IgD-negative memory B cell (primary cell): ENCODE data around the gene ANKLE2. TPM values are rescaled to one million over a fixed set of nuclear protein-coding genes. Genes with fewer than 3 reads are reported as not detected.
A peak's percentile ranks its signal among the peaks of the same experiment; 100 is the strongest.

Experiments used
- H3K27ac Mint-ChIP-seq, 3 donors: one replicate each; pipeline ENCODE4 v1.8.0; 2020 to 2022; ENCODE audit warnings: mild to moderate bottlenecking in 3 of 3, mixed read lengths in 3 of 3, moderate library complexity in 1 of 3
- H3K27me3 Mint-ChIP-seq: one replicate; pipeline ENCODE4 v1.8.0; 2021; ENCODE audit warnings: mixed read lengths
- H3K36me3 Mint-ChIP-seq: one replicate; pipeline ENCODE4 v1.8.0; 2020; ENCODE audit warnings: mild to moderate bottlenecking, mixed read lengths
- H3K4me1 Mint-ChIP-seq, 3 donors: one replicate each; pipeline ENCODE4 v1.8.0; 2020 to 2022; ENCODE audit warnings: mixed read lengths in 3 of 3, mild to moderate bottlenecking in 1 of 3
- H3K4me3 Mint-ChIP-seq, 4 donors: one replicate each; pipeline ENCODE4 v1.8.0; 2020 to 2022; ENCODE audit warnings: mild to moderate bottlenecking in 4 of 4, mixed read lengths in 4 of 4, moderate library complexity in 3 of 4
- H3K9me3 Mint-ChIP-seq, 3 donors: one replicate each; pipeline ENCODE4 v1.8.0; 2020 to 2021; ENCODE audit warnings: mixed read lengths in 3 of 3, mild to moderate bottlenecking in 1 of 3
- polyA plus RNA-seq: library from polyadenylated mRNA; unstranded; fragments of 300-500 nt; fragmentation: Illumina TruSeq; gene quantifications from one replicate; pipeline ENCODE4 v1.2.3, GENCODE V29; 2021

ANKLE2 gene
- polyA plus RNA-seq, 1 donor from 2014 or later = 26.6 TPM

- Mint-ChIP-seq H3K4me1 (peaks cover 4 to 12% (median 10%) of the 10 kb centered on the region in 3 donors), H3K9me3 (peaks cover 0 to 2% (median 0%) of the 10 kb centered on the region in 3 donors), H3K27me3 (no peaks in the 10 kb centered on the region), H3K27ac (no peak overlapping the region), H3K36me3 (peaks cover 4% of the 10 kb centered on the region), H3K4me3 (no peak overlapping the region)
Observed at GRCh38 chr12:132743831-132744230, 17.8 kb downstream of the ANKLE2 start.

GRCh38 chr12:132741620-132742019 lies 20.0 kb downstream of the ANKLE2 start:
- Mint-ChIP-seq H3K36me3 (peaks cover 2% of the 10 kb centered on the region), H3K27me3 (no peaks in the 10 kb centered on the region), H3K27ac (peak overlapping the region; percentile 31 to 82 (median 79)), H3K4me1 (peaks cover 4 to 12% (median 10%) of the 10 kb centered on the region in 3 donors), H3K9me3 (peaks cover 0 to 2% (median 0%) of the 10 kb centered on the region in 3 donors), H3K4me3 (peak overlapping the region in 1 of 4 donors; percentile 41)

- no peak overlapping the region for H3K27ac Mint-ChIP-seq
- H3K27me3 Mint-ChIP-seq = no peaks in the 10 kb centered on the region
- H3K4me3 Mint-ChIP-seq = no peak overlapping the region
- peaks cover 0 to 2% (median 0%) of the 10 kb centered on the region in 3 donors for H3K9me3 Mint-ChIP-seq
- peaks cover 2 to 12% (median 10%) of the 10 kb centered on the region in 3 donors for H3K4me1 Mint-ChIP-seq
- peaks cover 2% of the 10 kb centered on the region for H3K36me3 Mint-ChIP-seq
Observed at GRCh38 chr12:132740652-132741051, 21.0 kb downstream of the ANKLE2 start.

- peak overlapping the region in 1 of 3 donors; percentile 5 for H3K27ac Mint-ChIP-seq
- peaks cover 0 to 2% (median 0%) of the 10 kb centered on the region in 3 donors for H3K9me3 Mint-ChIP-seq
- H3K4me1 Mint-ChIP-seq = peaks cover 2 to 12% (median 10%) of the 10 kb centered on the region in 3 donors
- no peaks in the 10 kb centered on the region for H3K27me3 Mint-ChIP-seq
- no peak overlapping the region for H3K4me3 Mint-ChIP-seq
- peaks cover 2% of the 10 kb centered on the region for H3K36me3 Mint-ChIP-seq
Observed at GRCh38 chr12:132740313-132740646, 21.4 kb downstream of the ANKLE2 start.

- peaks cover 2 to 12% (median 10%) of the 10 kb centered on the region in 3 donors for H3K4me1 Mint-ChIP-seq
- H3K27ac Mint-ChIP-seq = peak overlapping the region in 1 of 3 donors; percentile 5
- no peak overlapping the region for H3K4me3 Mint-ChIP-seq
- H3K36me3 Mint-ChIP-seq = peaks cover 2% of the 10 kb centered on the region
- H3K9me3 Mint-ChIP-seq = peaks cover 0 to 2% (median 0%) of the 10 kb centered on the region in 3 donors
- no peaks in the 10 kb centered on the region for H3K27me3 Mint-ChIP-seq
Observed at GRCh38 chr12:132739600-132740312, 21.9 kb downstream of the ANKLE2 start.

GRCh38 chr12:132736913-132737312 lies 24.7 kb downstream of the ANKLE2 start:
- Mint-ChIP-seq H3K27me3 (no peaks in the 10 kb centered on the region), H3K9me3 (no peaks in the 10 kb centered on the region), H3K4me1 (peaks cover 2 to 7% (median 2%) of the 10 kb centered on the region in 3 donors), H3K27ac (no peak overlapping the region), H3K4me3 (no peak overlapping the region), H3K36me3 (peaks cover 2% of the 10 kb centered on the region)

- Mint-ChIP-seq H3K4me1 (peaks cover 0 to 1% (median 0%) of the 10 kb centered on the region in 3 donors), H3K4me3 (no peak overlapping the region), H3K36me3 (peaks cover 6% of the 10 kb centered on the region), H3K27ac (no peak overlapping the region), H3K27me3 (no peaks in the 10 kb centered on the region), H3K9me3 (peaks cover 0 to 2% (median 0%) of the 10 kb centered on the region in 3 donors)
Observed at GRCh38 chr12:132736378-132736777, 25.3 kb downstream of the ANKLE2 start.

- H3K4me1 Mint-ChIP-seq = peaks cover 0 to 1% (median 0%) of the 10 kb centered on the region in 3 donors
- peaks cover 0 to 2% (median 0%) of the 10 kb centered on the region in 3 donors for H3K9me3 Mint-ChIP-seq
- no peaks in the 10 kb centered on the region for H3K27me3 Mint-ChIP-seq
- H3K4me3 Mint-ChIP-seq = no peak overlapping the region
- peaks cover 4% of the 10 kb centered on the region for H3K36me3 Mint-ChIP-seq
- no peak overlapping the region for H3K27ac Mint-ChIP-seq
Observed at GRCh38 chr12:132735496-132735895, 26.1 kb downstream of the ANKLE2 start.

GRCh38 chr12:132734206-132734605 lies 27.4 kb downstream of the ANKLE2 start:
- Mint-ChIP-seq H3K4me1 (peaks cover 0 to 1% (median 0%) of the 10 kb centered on the region in 3 donors), H3K4me3 (no peak overlapping the region), H3K9me3 (peaks cover 0 to 2% (median 0%) of the 10 kb centered on the region in 3 donors), H3K36me3 (peaks cover 4% of the 10 kb centered on the region), H3K27ac (no peak overlapping the region), H3K27me3 (no peaks in the 10 kb centered on the region)

GRCh38 chr12:132731574-132731973 lies 30.1 kb downstream of the ANKLE2 start:
- H3K9me3 Mint-ChIP-seq = peaks cover 0 to 2% (median 0%) of the 10 kb centered on the region in 3 donors
- H3K27me3 Mint-ChIP-seq = no peaks in the 10 kb centered on the region
- H3K36me3 Mint-ChIP-seq = peaks cover 7% of the 10 kb centered on the region
- H3K4me1 Mint-ChIP-seq = peaks cover 0 to 1% (median 0%) of the 10 kb centered on the region in 3 donors
- H3K27ac Mint-ChIP-seq = peak overlapping the region in 1 of 3 donors; percentile 2
- peak overlapping the region in 1 of 4 donors; percentile 34 for H3K4me3 Mint-ChIP-seq

GRCh38 chr12:132730353-132730752 lies 31.3 kb downstream of the ANKLE2 start:
- Mint-ChIP-seq H3K4me1 (peaks cover 0 to 1% (median 0%) of the 10 kb centered on the region in 3 donors), H3K36me3 (peaks cover 7% of the 10 kb centered on the region), H3K27me3 (no peaks in the 10 kb centered on the region), H3K4me3 (peak overlapping the region in 1 of 4 donors; percentile 29), H3K9me3 (peaks cover 0 to 2% (median 0%) of the 10 kb centered on the region in 3 donors), H3K27ac (no peak overlapping the region)

- H3K27ac Mint-ChIP-seq = no peak overlapping the region
- H3K4me3 Mint-ChIP-seq = peak overlapping the region in 1 of 4 donors; percentile 29
Observed at GRCh38 chr12:132729541-132730320, 31.9 kb downstream of the ANKLE2 start.

GRCh38 chr12:132728502-132728901 lies 33.1 kb downstream of the ANKLE2 start:
- no peaks in the 10 kb centered on the region for H3K27me3 Mint-ChIP-seq
- peaks cover 10% of the 10 kb centered on the region for H3K36me3 Mint-ChIP-seq
- H3K27ac Mint-ChIP-seq = no peak overlapping the region
- H3K9me3 Mint-ChIP-seq = peaks cover 0 to 2% (median 0%) of the 10 kb centered on the region in 3 donors
- no peak overlapping the region for H3K4me3 Mint-ChIP-seq
- peaks cover 0 to 1% (median 0%) of the 10 kb centered on the region in 3 donors for H3K4me1 Mint-ChIP-seq

More at GRCh38 chr12:132729541-132730320, 31.9 kb downstream of the ANKLE2 start:
- Mint-ChIP-seq H3K9me3 (peaks cover 0 to 2% (median 0%) of the 10 kb centered on the region in 3 donors), H3K4me1 (peaks cover 0 to 1% (median 0%) of the 10 kb centered on the region in 3 donors), H3K36me3 (peaks cover 7% of the 10 kb centered on the region), H3K27me3 (no peaks in the 10 kb centered on the region)

GRCh38 chr12:132727091-132727794 lies 34.4 kb downstream of the ANKLE2 start:
- no peaks in the 10 kb centered on the region for H3K27me3 Mint-ChIP-seq
- peaks cover 10% of the 10 kb centered on the region for H3K36me3 Mint-ChIP-seq
- peaks cover 0 to 2% (median 0%) of the 10 kb centered on the region in 3 donors for H3K9me3 Mint-ChIP-seq
- no peak overlapping the region for H3K27ac Mint-ChIP-seq
- no peak overlapping the region for H3K4me3 Mint-ChIP-seq
- peaks cover 0 to 1% (median 0%) of the 10 kb centered on the region in 3 donors for H3K4me1 Mint-ChIP-seq
